ENCODE measurements around the gene TLE2.
A peak's percentile ranks its signal among the peaks of the same experiment; 100 is the strongest.
"Not testable (repeated sequence)": the region's sequence is repeated elsewhere in the genome, so short reads cannot be mapped to it uniquely, and the experiment has no call there.

TLE2 gene

DNA sequence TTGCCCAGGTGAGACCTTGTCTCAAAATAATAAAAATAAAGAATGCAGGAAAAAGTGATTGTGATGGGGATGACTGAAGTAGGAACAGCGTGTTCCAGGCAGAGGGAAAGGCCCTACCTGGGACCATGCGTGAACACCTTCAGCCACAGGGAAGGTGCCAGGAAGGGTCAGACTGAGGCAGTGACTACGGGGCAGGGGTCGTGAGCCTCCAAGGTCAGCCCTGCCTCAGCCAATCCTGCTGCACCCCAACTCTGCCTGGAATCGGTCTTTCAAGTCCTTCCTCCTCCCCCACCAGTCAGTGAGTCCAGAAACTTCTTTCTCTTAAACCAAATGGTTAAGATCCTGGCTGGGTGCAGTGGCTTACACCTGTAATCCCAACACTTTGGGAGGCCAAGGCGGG is 16.1 kb upstream of the TLE2 start:
- H3K4me1 ChIP-seq (ENCODE audit: control insufficient read depth, insufficient read depth, low read length), result peaks cover 10% of the 10 kb centered on the region
- no peak overlapping the region for H3K9ac ChIP-seq (ENCODE audit: low read depth, low read length)
- H3K36me3 ChIP-seq (ENCODE audit: control insufficient read depth, insufficient read depth, low read length), result no peaks in the 10 kb centered on the region
- H3K27me3 ChIP-seq (ENCODE audit: control insufficient read depth, insufficient read depth, low read length), result 0 out of 2 replicates have a peak, but pooled peaks cover 5% of the 10 kb centered on the region
- H3K9me3 ChIP-seq (ENCODE audit: control insufficient read depth, insufficient read depth, low read length), result no peaks in the 10 kb centered on the region
- no peak overlapping the region for H3K27ac ChIP-seq (ENCODE audit: low read depth, low read length)
- no peak overlapping the region for H3K4me3 ChIP-seq (ENCODE audit: low read depth, low read length)

DNA sequence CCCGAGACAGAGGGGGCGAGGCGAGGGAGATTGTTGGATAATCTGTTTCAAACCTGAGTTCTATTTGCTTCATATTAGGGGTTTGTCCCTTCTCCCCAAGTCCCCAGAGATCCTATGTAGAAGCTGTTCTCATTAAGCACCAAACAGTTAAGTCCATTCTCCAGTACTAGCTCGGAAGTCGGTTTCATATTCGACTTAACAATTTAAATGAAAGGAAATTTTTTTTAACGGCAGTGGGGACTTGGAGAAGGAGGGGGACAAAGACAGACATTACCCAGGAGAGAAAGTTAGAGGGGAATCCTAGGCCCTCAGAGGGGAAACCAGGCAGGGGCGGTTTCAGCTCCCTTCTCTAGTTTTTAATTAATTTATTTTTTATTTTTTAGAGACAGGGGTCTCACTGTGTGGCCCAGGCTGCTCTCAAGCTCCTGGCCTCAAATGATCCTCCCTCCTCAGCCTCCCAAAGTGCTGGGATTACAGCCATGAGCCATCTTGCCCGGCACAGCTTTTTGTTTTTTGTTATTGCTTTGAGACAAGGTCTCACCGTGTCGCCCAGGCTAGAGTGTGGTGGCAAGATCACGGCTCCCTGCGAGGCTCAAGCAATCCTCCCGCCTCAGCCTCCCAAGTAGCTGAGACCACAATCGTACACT is 13.7 kb upstream of the TLE2 start:
- peaks cover 10% of the 10 kb centered on the region for H3K4me1 ChIP-seq (ENCODE audit: control insufficient read depth, insufficient read depth, low read length)
- H3K4me3 ChIP-seq (ENCODE audit: low read depth, low read length), result peak overlapping the region; percentile 32; the same call in 1 of the 2 replicates
- 0 out of 2 replicates have a peak, but pooled peaks cover 5% of the 10 kb centered on the region for H3K27me3 ChIP-seq (ENCODE audit: control insufficient read depth, insufficient read depth, low read length)
- H3K36me3 ChIP-seq (ENCODE audit: control insufficient read depth, insufficient read depth, low read length), result no peaks in the 10 kb centered on the region
- no peak overlapping the region for H3K27ac ChIP-seq (ENCODE audit: low read depth, low read length)
- no peaks in the 10 kb centered on the region for H3K9me3 ChIP-seq (ENCODE audit: control insufficient read depth, insufficient read depth, low read length)
- no peak overlapping the region for H3K9ac ChIP-seq (ENCODE audit: low read depth, low read length)

DNA sequence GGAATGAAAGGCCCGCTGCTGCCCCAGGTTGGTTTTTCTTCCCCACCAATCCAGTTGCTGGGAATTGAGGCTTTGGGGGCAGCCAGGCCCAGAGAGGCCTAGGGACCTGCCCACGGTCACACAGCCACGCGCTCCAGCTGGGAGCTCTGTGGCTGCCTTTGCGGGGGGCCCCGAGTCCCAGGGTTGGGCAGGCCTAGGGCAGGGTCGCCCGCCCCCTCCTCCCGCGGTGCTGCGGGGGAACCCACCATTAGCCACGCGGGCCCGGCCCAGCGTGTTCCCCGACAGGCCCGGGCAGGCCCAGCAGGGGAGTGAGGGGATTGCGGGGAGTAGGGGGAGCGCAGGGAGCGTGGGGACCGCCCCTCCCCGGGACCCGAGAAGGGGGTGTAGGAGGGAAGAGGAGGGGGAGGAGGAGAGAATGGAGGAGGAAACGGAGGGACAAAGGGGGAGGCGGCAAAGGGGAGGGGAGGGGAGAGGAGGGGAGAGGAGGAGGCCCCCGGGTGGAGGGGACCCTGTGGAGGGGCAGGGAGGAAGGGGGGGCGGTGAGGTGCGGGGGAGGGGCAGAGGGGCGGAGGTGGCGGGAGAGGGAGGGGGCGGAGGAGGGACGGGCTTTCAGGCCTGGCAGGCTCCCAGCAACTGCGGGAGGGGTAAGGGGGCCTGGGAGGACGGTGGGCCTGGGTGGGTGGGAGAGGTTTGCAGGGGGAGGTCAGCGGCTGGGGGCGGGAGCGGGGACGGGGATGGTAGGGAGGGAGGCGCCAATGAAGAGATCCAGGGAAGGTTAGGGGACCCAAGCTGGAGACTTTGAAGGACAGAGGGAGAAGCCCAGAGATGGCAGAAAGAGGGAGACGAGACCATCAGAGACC is 12.9 kb upstream of the TLE2 start:
- peak overlapping the region; percentile 37 for H3K4me3 ChIP-seq (ENCODE audit: low read depth, low read length)
- H3K27ac ChIP-seq (ENCODE audit: low read depth, low read length), result no peak overlapping the region
- 0 out of 2 replicates have a peak, but pooled peaks cover 5% of the 10 kb centered on the region for H3K27me3 ChIP-seq (ENCODE audit: control insufficient read depth, insufficient read depth, low read length)
- H3K9me3 ChIP-seq (ENCODE audit: control insufficient read depth, insufficient read depth, low read length), result no peaks in the 10 kb centered on the region
- peaks cover 10% of the 10 kb centered on the region for H3K4me1 ChIP-seq (ENCODE audit: control insufficient read depth, insufficient read depth, low read length)
- no peak overlapping the region for H3K9ac ChIP-seq (ENCODE audit: low read depth, low read length)
- H3K36me3 ChIP-seq (ENCODE audit: control insufficient read depth, insufficient read depth, low read length), result no peaks in the 10 kb centered on the region

DNA sequence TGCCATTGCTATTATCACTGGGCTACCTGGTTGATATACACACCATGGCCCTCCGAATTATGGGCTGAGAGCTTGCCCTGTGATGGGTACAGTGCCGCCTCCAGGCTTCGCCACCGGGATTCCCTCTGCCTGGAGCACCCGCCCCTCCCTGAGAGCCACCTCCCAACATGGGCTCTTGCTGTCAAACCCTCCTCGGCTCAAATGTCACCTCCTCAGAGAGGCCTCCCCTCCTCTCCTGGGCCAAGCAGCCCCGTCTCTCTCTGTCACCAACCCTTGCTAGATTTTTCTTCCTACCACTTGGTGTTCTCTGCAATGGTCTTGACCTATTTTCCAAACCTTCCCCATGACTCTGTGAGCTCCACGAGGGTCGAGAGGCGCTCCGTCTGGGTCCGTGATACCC is 12.2 kb upstream of the TLE2 start:
- Histone ChIP-seq H3K36me3 (ENCODE audit: control insufficient read depth, insufficient read depth, low read length) (no peaks in the 10 kb centered on the region), H3K9me3 (ENCODE audit: control insufficient read depth, insufficient read depth, low read length) (no peaks in the 10 kb centered on the region), H3K4me3 (ENCODE audit: low read depth, low read length) (peak overlapping the region; percentile 37; the same call in 1 of the 2 replicates), H3K27me3 (ENCODE audit: control insufficient read depth, insufficient read depth, low read length) (0 out of 2 replicates have a peak, but pooled peaks cover 5% of the 10 kb centered on the region), H3K4me1 (ENCODE audit: control insufficient read depth, insufficient read depth, low read length) (peaks cover 10% of the 10 kb centered on the region), H3K27ac (ENCODE audit: low read depth, low read length) (no peak overlapping the region), H3K9ac (ENCODE audit: low read depth, low read length) (no peak overlapping the region)

DNA sequence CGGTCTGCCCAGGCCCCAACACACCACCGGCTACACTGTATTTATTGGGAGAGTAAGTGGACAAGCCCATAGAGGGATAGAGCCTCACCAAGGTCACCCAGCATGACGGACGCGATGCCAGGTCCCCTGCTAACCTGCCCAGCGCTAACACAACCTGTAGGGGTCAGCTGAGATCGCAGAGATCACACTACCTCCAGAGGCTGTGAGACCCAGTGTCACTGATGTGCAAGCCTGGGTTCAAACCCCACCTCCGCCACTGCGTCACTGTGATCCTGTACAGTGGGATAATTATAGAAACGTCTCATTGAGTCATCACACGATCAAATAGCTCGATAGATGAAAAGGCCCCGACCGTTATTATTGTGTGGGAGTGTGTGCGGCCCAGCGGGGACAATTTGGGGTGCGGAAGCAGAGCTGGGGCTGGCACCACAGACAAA is 10.6 kb upstream of the TLE2 start:
- Histone ChIP-seq H3K27me3 (ENCODE audit: control insufficient read depth, insufficient read depth, low read length) (no peaks in the 10 kb centered on the region), H3K4me1 (ENCODE audit: control insufficient read depth, insufficient read depth, low read length) (peaks cover 10% of the 10 kb centered on the region), H3K27ac (ENCODE audit: low read depth, low read length) (no peak overlapping the region)

DNA sequence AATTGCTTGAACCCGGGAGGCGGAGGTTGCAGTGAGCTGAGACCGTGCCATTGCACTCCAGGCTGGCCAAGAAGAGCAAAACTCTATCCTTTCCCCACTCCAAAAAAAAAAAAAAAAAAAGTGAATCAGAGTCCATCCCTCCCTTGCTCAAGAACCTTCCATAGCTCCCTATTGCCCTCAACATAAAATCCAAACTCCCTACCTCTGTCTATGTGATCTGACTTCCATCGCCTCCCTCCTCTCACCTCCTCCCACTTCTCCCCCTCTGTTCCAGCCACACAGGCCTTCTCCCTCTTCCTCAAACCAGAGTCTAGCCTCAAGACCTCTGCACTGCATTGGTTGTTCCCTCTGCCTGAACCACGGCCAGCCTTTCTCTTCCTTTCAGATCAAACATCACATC is 10.0 kb upstream of the TLE2 start:
- Histone ChIP-seq H3K36me3 (ENCODE audit: control insufficient read depth, insufficient read depth, low read length) (no peaks in the 10 kb centered on the region), H3K4me3 (ENCODE audit: low read depth, low read length) (no peak overlapping the region), H3K27me3 (ENCODE audit: control insufficient read depth, insufficient read depth, low read length) (no peaks in the 10 kb centered on the region), H3K9me3 (ENCODE audit: control insufficient read depth, insufficient read depth, low read length) (no peaks in the 10 kb centered on the region), H3K9ac (ENCODE audit: low read depth, low read length) (no peak overlapping the region), H3K27ac (ENCODE audit: low read depth, low read length) (no peak overlapping the region), H3K4me1 (ENCODE audit: control insufficient read depth, insufficient read depth, low read length) (peaks cover 16% of the 10 kb centered on the region)

More for the DNA sequence above, 10.6 kb upstream of the TLE2 start:
- H3K36me3 ChIP-seq (ENCODE audit: control insufficient read depth, insufficient read depth, low read length), result no peaks in the 10 kb centered on the region
- no peak overlapping the region for H3K4me3 ChIP-seq (ENCODE audit: low read depth, low read length)
- no peak overlapping the region for H3K9ac ChIP-seq (ENCODE audit: low read depth, low read length)
- H3K9me3 ChIP-seq (ENCODE audit: control insufficient read depth, insufficient read depth, low read length), result no peaks in the 10 kb centered on the region

DNA sequence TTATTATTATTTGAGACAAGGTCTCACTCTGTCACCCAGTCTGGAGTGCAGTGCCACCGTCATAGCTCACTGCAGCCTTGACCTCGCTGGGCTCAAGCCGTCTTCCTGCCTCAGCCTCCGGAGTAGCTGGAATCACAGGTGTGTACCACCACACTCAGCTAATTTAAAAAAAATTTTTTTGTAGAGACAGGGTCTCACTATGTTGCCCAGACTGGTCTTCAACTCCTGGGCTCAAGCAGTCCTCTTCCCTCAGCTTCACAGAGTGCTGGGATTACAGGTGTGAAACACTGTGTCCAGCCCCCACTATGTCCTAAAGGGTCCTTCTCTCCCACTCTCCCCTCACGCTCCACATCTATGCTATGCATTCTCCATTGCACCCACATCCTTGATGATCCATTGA is 9.1 kb upstream of the TLE2 start:
- Histone ChIP-seq H3K4me3 (ENCODE audit: low read depth, low read length) (no peak overlapping the region), H3K4me1 (ENCODE audit: control insufficient read depth, insufficient read depth, low read length) (peaks cover 16% of the 10 kb centered on the region), H3K27me3 (ENCODE audit: control insufficient read depth, insufficient read depth, low read length) (no peaks in the 10 kb centered on the region; the same call in 1 of the 2 replicates), H3K36me3 (ENCODE audit: control insufficient read depth, insufficient read depth, low read length) (no peaks in the 10 kb centered on the region), H3K27ac (ENCODE audit: low read depth, low read length) (no peak overlapping the region), H3K9me3 (ENCODE audit: control insufficient read depth, insufficient read depth, low read length) (no peaks in the 10 kb centered on the region), H3K9ac (ENCODE audit: low read depth, low read length) (no peak overlapping the region)

DNA sequence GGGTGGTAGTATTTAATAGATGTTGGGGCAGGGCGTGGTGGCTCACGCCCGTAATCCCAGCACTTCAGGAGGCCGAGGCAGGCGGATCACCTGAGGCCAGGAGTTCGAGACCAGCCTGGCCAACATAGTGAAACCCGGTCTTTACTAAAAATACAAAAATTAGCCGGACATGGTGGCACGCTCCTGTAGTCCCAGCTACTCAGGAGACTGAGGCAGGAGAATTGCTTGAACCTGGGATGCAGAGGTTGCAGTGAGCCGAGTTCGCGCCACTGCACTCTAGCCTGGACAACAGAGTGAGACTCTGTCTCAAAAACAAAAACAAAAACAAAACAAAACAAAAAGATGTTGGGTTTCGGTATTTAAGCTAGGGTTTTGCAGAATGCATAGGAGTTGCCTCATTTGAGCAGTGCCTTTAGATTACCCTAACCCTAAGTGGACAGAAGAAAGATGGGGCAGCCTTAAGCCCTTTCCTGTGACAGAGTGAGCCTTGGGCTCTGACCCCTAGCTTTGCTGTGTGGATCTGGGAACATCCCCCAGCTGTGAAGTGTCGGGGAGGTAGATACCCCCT is 8.0 kb upstream of the TLE2 start:
- H3K9me3 ChIP-seq (ENCODE audit: control insufficient read depth, insufficient read depth, low read length); H3K27me3 ChIP-seq (ENCODE audit: control insufficient read depth, insufficient read depth, low read length); H3K4me3 ChIP-seq (ENCODE audit: low read depth, low read length); H3K9ac ChIP-seq (ENCODE audit: low read depth, low read length); H3K36me3 ChIP-seq (ENCODE audit: control insufficient read depth, insufficient read depth, low read length); H3K27ac ChIP-seq (ENCODE audit: low read depth, low read length): not testable (repeated sequence)
- H3K4me1 ChIP-seq (ENCODE audit: control insufficient read depth, insufficient read depth, low read length), result peaks cover 12% of the 10 kb centered on the region

DNA sequence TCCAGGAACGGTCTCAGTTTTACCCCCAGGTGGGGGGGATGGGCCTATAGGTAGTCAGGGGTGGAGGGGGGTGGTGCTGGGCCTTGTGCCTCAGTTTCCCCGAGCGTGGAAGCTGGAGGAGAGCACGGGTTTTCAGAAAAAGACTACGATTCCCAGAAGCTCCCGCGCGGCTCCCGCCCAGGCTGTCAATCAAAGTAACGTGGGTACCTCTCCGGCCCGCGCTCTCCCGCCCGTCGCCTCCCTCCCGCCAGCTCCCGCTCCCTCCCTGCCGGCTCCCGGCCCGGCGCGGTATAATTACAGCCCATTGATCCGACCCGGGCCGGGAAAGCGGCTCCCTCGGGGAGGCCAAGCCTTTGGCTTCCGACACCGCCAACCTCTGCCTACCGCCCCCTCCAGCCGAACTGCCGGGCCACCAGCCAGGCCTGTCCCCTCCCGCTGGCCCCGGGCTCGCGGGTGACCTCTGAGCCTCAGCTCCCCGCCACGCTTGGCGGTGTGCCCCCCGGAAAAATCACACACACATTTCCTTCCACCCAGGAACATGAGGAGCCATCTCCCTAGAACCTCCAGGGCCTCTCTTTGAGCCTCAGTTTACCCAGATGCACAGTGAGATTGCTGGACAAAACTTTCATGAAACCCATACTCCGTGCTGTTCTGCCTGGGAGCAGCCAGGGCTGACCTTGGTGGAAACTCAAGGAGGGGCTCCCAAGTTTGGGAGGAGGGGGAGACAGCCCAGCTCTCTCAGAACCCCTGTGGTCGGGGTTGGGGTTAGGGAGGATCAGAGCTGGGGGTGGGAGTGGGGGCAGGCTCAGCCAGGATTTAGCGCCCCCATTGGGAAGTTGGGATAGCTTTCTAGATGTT is 7.3 kb upstream of the TLE2 start:
- Histone ChIP-seq H3K4me3 (ENCODE audit: low read depth, low read length) (peak overlapping the region; percentile 76), H3K4me1 (ENCODE audit: control insufficient read depth, insufficient read depth, low read length) (peaks cover 12% of the 10 kb centered on the region), H3K27ac (ENCODE audit: low read depth, low read length) (peak overlapping the region; percentile 84), H3K36me3 (ENCODE audit: control insufficient read depth, insufficient read depth, low read length) (no peaks in the 10 kb centered on the region), H3K27me3 (ENCODE audit: control insufficient read depth, insufficient read depth, low read length) (peaks cover 8% of the 10 kb centered on the region; the same call in 1 of the 2 replicates), H3K9ac (ENCODE audit: low read depth, low read length) (peak overlapping the region; percentile 52; the same call in 1 of the 2 replicates), H3K9me3 (ENCODE audit: control insufficient read depth, insufficient read depth, low read length) (no peaks in the 10 kb centered on the region)

DNA sequence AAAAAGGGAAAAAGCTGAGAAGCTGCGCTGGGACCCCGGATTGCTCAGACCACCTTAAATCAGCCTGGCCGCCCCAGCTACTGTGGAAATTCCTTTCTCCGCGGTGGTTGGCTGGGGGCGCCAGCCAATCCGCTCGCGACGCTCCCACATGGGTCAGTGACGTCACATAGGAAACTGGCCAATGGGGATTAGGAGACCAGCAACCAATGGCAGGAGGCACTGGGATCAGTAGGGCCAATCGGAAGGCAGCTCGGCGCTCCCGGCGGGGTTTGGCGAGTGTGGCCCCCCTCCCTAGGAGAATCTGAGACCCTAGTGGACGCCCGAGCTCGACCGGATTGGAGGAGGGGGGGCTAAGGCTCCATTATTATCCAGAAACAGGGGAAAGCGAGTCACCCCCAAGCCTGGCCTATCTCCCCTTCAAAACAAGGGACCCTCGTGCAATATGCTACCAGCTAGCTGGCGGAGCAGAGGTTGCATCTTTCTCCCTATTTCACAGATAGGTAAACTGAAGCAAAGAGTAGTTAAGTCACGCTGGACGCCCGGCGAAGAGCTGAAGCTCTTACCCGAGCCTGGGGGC is 6.5 kb upstream of the TLE2 start:
- Histone ChIP-seq H3K36me3 (ENCODE audit: control insufficient read depth, insufficient read depth, low read length) (no peaks in the 10 kb centered on the region), H3K27me3 (ENCODE audit: control insufficient read depth, insufficient read depth, low read length) (peaks cover 15% of the 10 kb centered on the region), H3K4me1 (ENCODE audit: control insufficient read depth, insufficient read depth, low read length) (peaks cover 12% of the 10 kb centered on the region), H3K9ac (ENCODE audit: low read depth, low read length) (peak overlapping the region; percentile 52; the same call in 1 of the 2 replicates), H3K4me3 (ENCODE audit: low read depth, low read length) (peak overlapping the region; percentile 76), H3K27ac (ENCODE audit: low read depth, low read length) (peak overlapping the region; percentile 83), H3K9me3 (ENCODE audit: control insufficient read depth, insufficient read depth, low read length) (no peaks in the 10 kb centered on the region)

Data from HUES48 (cell line).